SHP77 treated with DMSO at 0.1 percent for 48 hours (cell line): ENCODE results near the gene MEGF6.
"Not testable (repeated sequence)": the region's sequence is repeated elsewhere in the genome, so short reads cannot be mapped to it uniquely, and the experiment has no call there.

Experiments used
- DNase-seq: peaks from one replicate; lab custom pipeline; 2025; lab: John Stamatoyannopoulos, UW

The MEGF6 gene

GRCh38 chr1:3593334-3593733, 18.0 kb downstream of the MEGF6 start:
- no peak for DNase-seq

GRCh38 chr1:3590951-3591865, 20.1 kb downstream of the MEGF6 start:
- no peak for DNase-seq

GRCh38 chr1:3590139-3590763, 21.1 kb downstream of the MEGF6 start:
- no peak for DNase-seq

- DNase-seq: no peak
Measured at GRCh38 chr1:3588395-3588794, 22.9 kb downstream of the MEGF6 start.

- DNase-seq: no peak
Measured at GRCh38 chr1:3586986-3587759, 24.1 kb downstream of the MEGF6 start.

- no peak for DNase-seq
Measured at GRCh38 chr1:3585940-3586568, 25.3 kb downstream of the MEGF6 start.

GRCh38 chr1:3585353-3585868, 25.9 kb downstream of the MEGF6 start:
- DNase-seq: not testable (repeated sequence)

- DNase-seq: no peak
Measured at GRCh38 chr1:3584915-3585314, 26.4 kb downstream of the MEGF6 start.

- DNase-seq: not testable (repeated sequence)
Measured at GRCh38 chr1:3583751-3584150, 27.6 kb downstream of the MEGF6 start.

- DNase-seq: no peak
Measured at GRCh38 chr1:3581296-3582036, 29.8 kb downstream of the MEGF6 start.

GRCh38 chr1:3580231-3580630, 31.1 kb downstream of the MEGF6 start:
- no peak for DNase-seq

GRCh38 chr1:3579626-3580025, 31.7 kb downstream of the MEGF6 start:
- DNase-seq: no peak

GRCh38 chr1:3578906-3579305, 32.4 kb downstream of the MEGF6 start:
- DNase-seq: no peak

- no peak for DNase-seq
Measured at GRCh38 chr1:3578433-3578805, 32.9 kb downstream of the MEGF6 start.

- no peak for DNase-seq
Measured at GRCh38 chr1:3577711-3578432, 33.4 kb downstream of the MEGF6 start.

GRCh38 chr1:3577300-3577699, 34.0 kb downstream of the MEGF6 start:
- no peak for DNase-seq

- DNase-seq: no peak
Measured at GRCh38 chr1:3575993-3576392, 35.3 kb downstream of the MEGF6 start.

- not testable (repeated sequence) for DNase-seq
Measured at GRCh38 chr1:3575515-3575914, 35.8 kb downstream of the MEGF6 start.

- no peak for DNase-seq
Measured at GRCh38 chr1:3573500-3573899, 37.8 kb downstream of the MEGF6 start.

- not testable (repeated sequence) for DNase-seq
Measured at GRCh38 chr1:3572638-3573037, 38.7 kb downstream of the MEGF6 start.

GRCh38 chr1:3571263-3571662, 40.0 kb downstream of the MEGF6 start:
- no peak for DNase-seq
